Peyer's patch (tissue), 4 donors: ENCODE data around the gene DENND4C. TPM values are rescaled to one million over a fixed set of nuclear protein-coding genes. Genes with fewer than 3 reads are reported as not detected.
"Not testable (repeated sequence)": the region's sequence is repeated elsewhere in the genome, so short reads cannot be mapped to it uniquely, and the experiment has no call there.

Source experiments
- DNase-seq, 3 donors: peaks; one replicate each; pipeline ENCODE4 v3.0.0-alpha.2; 2017 to 2019
- H3K27ac ChIP-seq, 4 donors: fragments of 200-600 bp; sonication (generic); one replicate each; pipeline ENCODE4 v1.5.1; 2016 to 2019
- H3K27me3 ChIP-seq, 2 donors: fragments of 200-600 bp; sonication (generic); one replicate each; pipeline ENCODE4 v1.5.1; 2019
- H3K36me3 ChIP-seq, 3 donors: fragments of 200-600 bp; sonication (generic); one replicate each; pipeline ENCODE4 v1.5.1; 2016 to 2019
- H3K4me1 ChIP-seq, 4 donors: fragments of 200-600 bp; sonication (generic); one replicate each; pipeline ENCODE4 v1.5.1; 2016 to 2019
- H3K4me3 ChIP-seq, 4 donors: fragments of 200-600 bp; sonication (generic); 1 replicate in 3 of 4; 2 replicates in 1 of 4; pipeline ENCODE4 v1.5.1; 2016 to 2019; ENCODE audit warnings: mild to moderate bottlenecking in 1 of 4
- H3K9me3 ChIP-seq, 4 donors: fragments of 200-600 bp; sonication (generic); one replicate each; pipeline ENCODE4 v1.5.1; 2016 to 2019; ENCODE audit warnings: mild to moderate bottlenecking in 1 of 4
- POLR2A ChIP-seq, 2 donors: fragments of 450-650 bp; IDR thresholded peaks; one replicate each; pipeline ENCODE4 v1.5.1; 2017; ENCODE audit warnings: antibody characterized with exemption in 2 of 2, mild to moderate bottlenecking in 2 of 2, moderate library complexity in 2 of 2
- total RNA-seq, 4 donors: library from RNA; depleted of rRNA; stranded (reverse); fragments of >200 nt; gene quantifications; one replicate each; pipeline ENCODE4 v1.1.0, GENCODE V29; 2016
- TF ChIP-seq, protein P1 (sequence below), 6 experiments: fragments of 450-650 bp in 4 of 6; fragments of 200-600 bp in 2 of 6; sonication (generic) in 1 of 6; IDR thresholded peaks; one replicate each; pipeline ENCODE4 v1.5.1; 2017 to 2019; ENCODE audit warnings: antibody characterized with exemption in 6 of 6, mild to moderate bottlenecking in 3 of 6, moderate library complexity in 1 of 6

DENND4C gene
- total RNA-seq, 4 donors from 2014 or later = 89.1 to 188 (median 154) TPM

DNA sequence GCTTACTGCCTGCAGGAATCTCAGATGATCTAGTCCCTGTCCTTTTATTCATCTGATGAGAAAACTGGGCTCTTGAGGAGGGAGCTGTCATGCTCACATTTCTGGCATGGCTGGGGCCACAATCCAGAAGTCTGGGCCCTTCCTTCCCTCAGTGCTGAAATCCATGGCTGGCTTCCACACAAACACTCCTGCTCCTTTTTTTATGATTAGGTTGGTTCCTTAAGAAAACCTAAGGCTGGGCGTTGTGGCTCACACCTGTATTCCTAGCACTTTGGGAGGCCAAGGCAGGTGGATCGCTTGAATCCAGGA, 179.7 kb downstream of the DENND4C start:
- TF ChIP-seq, protein P1, sequence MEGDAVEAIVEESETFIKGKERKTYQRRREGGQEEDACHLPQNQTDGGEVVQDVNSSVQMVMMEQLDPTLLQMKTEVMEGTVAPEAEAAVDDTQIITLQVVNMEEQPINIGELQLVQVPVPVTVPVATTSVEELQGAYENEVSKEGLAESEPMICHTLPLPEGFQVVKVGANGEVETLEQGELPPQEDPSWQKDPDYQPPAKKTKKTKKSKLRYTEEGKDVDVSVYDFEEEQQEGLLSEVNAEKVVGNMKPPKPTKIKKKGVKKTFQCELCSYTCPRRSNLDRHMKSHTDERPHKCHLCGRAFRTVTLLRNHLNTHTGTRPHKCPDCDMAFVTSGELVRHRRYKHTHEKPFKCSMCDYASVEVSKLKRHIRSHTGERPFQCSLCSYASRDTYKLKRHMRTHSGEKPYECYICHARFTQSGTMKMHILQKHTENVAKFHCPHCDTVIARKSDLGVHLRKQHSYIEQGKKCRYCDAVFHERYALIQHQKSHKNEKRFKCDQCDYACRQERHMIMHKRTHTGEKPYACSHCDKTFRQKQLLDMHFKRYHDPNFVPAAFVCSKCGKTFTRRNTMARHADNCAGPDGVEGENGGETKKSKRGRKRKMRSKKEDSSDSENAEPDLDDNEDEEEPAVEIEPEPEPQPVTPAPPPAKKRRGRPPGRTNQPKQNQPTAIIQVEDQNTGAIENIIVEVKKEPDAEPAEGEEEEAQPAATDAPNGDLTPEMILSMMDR (IDR thresholded peaks at IDR 0.05) = no peak
- DNase-seq = no peak
- Histone ChIP-seq H3K4me3 (peak overlapping the region in 2 of 4 donors; percentile 85 to 90), H3K4me1 (peaks cover 0 to 12% (median 0%) of the 10 kb centered on the region in 4 donors), H3K27ac (no peak overlapping the region), H3K36me3 (no peaks in the 10 kb centered on the region), H3K27me3 (no peaks in the 10 kb centered on the region), H3K9me3 (no peaks in the 10 kb centered on the region)

DNA sequence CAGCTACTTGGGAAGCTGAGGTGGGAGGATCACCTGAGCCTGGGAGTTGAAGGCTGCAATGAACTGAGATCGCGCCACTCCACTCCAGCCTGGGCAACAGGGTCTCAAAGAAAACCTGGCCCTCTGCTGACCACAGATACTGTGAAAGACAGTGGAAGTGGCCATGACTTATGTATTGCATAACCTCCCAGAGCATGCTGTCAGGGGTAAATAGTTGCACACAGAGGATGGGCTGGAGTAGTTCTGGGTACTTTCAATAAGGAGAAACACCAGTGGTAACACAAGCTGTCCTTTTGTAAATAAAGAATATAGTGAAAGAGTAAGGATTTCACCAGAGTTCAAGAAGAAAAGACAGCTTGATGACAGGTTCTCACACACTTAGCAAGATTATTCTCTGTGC, 180.1 kb downstream of the DENND4C start:
- peaks cover 0 to 12% (median 0%) of the 10 kb centered on the region in 4 donors for H3K4me1 ChIP-seq
- H3K4me3 ChIP-seq = no peak overlapping the region
- H3K36me3 ChIP-seq = no peaks in the 10 kb centered on the region
- H3K27me3 ChIP-seq = no peaks in the 10 kb centered on the region
- H3K27ac ChIP-seq = no peak overlapping the region
- DNase-seq = no peak
- H3K9me3 ChIP-seq = no peaks in the 10 kb centered on the region
- TF ChIP-seq, protein P1 (IDR thresholded peaks at IDR 0.05) = no peak
- no peak for TF ChIP-seq POLR2A (IDR thresholded peaks at IDR 0.05)

DNA sequence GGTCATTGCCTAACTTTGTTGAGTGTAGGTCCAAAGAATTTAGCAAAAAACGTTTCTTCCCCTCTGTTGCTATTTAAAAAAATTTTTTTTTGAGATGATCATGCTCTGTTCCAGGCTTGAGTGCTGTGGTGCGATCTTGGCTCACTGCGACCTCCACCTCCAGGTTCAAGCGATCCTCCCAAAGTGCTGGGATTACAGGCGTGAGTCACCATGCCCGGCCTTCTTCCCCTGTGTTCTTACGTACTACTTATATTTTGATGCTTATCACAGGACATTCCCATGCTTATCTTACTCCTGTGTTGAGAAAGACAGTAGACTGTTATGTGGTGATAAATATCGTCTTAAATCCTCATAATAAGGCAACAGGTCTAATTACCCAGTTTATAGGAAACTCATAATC, 180.8 kb downstream of the DENND4C start:
- H3K36me3 ChIP-seq = no peaks in the 10 kb centered on the region
- peaks cover 0 to 12% (median 0%) of the 10 kb centered on the region in 4 donors for H3K4me1 ChIP-seq
- no peaks in the 10 kb centered on the region for H3K27me3 ChIP-seq
- H3K9me3 ChIP-seq = no peaks in the 10 kb centered on the region
- no peak overlapping the region for H3K4me3 ChIP-seq
- DNase-seq = no peak
- no peak overlapping the region for H3K27ac ChIP-seq
- TF ChIP-seq, protein P1 (IDR thresholded peaks at IDR 0.05) = no peak
- no peak for TF ChIP-seq POLR2A (IDR thresholded peaks at IDR 0.05)

DNA sequence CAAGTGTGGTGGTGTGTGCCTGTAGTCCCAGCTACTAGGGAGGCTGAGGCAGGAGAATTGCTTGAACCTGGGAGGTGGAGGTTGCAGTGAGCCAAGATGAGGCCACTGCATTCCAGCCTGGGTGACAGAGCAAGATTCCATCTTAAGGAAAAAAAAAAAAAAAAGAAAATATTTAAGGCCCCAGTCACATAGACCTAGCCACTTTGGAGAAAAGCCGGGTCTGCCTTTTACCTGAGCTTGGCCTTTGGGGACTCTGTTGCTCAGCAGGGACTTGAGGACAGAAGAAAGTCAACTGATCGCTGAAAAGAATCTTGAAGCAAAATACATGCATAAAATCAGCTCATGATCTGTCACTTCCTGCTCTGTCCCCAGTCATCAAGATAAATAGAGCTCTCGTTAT, 183.0 kb downstream of the DENND4C start:
- not testable (repeated sequence) for H3K27ac ChIP-seq, DNase-seq, H3K9me3 ChIP-seq, H3K36me3 ChIP-seq, H3K4me3 ChIP-seq, H3K27me3 ChIP-seq
- H3K4me1 ChIP-seq = peaks cover 0 to 12% (median 0%) of the 10 kb centered on the region in 4 donors

DNA sequence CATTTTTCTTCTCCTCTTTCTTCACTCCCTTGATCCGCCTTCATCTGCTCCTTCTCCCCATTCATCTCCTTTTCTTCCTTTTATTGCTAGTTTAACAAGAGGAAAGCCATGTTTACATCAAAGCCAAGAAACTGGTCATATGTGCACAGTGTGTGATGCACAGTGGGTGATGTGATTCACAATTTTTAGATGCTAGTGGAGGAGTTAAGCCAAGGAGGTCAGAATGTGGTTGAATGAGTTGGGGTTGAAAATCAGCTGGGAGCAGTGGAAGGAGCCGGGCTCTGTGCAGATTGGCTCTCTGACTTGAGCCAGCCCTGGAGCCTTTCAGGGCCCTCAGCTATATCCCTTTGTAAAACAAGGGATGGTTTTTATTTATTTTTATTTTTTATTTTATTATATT, 185.7 kb downstream of the DENND4C start:
- no peak for TF ChIP-seq POLR2A (IDR thresholded peaks at IDR 0.05)
- TF ChIP-seq, protein P1 (IDR thresholded peaks at IDR 0.05) = no peak
- Histone ChIP-seq H3K36me3 (no peaks in the 10 kb centered on the region), H3K9me3 (no peaks in the 10 kb centered on the region), H3K27ac (no peak overlapping the region), H3K4me1 (no peaks in the 10 kb centered on the region), H3K27me3 (no peaks in the 10 kb centered on the region), H3K4me3 (no peak overlapping the region)
- DNase-seq = no peak

DNA sequence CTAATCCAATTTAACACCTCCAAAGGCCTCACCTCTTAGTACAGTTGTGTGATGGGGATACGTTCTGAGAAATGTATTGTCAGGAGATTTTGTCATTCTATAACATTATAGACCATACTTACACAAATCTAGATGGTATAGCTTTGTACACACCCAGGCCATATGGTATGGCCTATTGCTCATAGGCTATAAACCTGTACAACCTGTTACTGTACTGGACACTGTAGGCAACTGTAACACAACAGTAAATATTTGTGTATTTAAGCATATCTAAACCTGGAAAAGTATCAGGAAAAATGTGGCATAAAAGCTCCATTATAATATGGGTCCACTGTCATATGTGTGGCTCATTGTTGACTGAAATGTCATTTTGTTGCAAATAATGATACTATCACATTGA, 190.4 kb downstream of the DENND4C start:
- DNase-seq = no peak
- Histone ChIP-seq H3K36me3 (no peaks in the 10 kb centered on the region), H3K4me1 (no peaks in the 10 kb centered on the region), H3K9me3 (no peaks in the 10 kb centered on the region), H3K27me3 (no peaks in the 10 kb centered on the region), H3K27ac (no peak overlapping the region), H3K4me3 (no peak overlapping the region)
- no peak for TF ChIP-seq POLR2A (IDR thresholded peaks at IDR 0.05)
- TF ChIP-seq, protein P1 (IDR thresholded peaks at IDR 0.05) = no peak

Other genes with a start within 250 kb of the DENND4C start
- not detected for gene SAXO1, start 197.5 kb upstream of the DENND4C start, total RNA-seq
- 10 to 100 TPM; 20.6 to 35.3 (median 28.7) TPM for gene RRAGA, start 181.3 kb upstream of the DENND4C start, total RNA-seq
- 10 to 100 TPM in 1 of 4 donors, 1 to 10 TPM in 3; 5.9 to 31.4 (median 7.3) TPM for gene HAUS6, start 127.8 kb upstream of the DENND4C start, total RNA-seq
- 100 to 1,000 TPM; 138 to 640 (median 223) TPM for gene PLIN2, start 103.2 kb upstream of the DENND4C start, total RNA-seq
- gene RPS6, start 149.5 kb downstream of the DENND4C start, total RNA-seq = 1,000 to 10,000 TPM in 1 of 4 donors, 100 to 1,000 TPM in 3; 547 to 1,432 (median 812) TPM
- 1 to 10 TPM; 3.5 to 4.2 (median 4.0) TPM for gene ACER2, start 178.3 kb downstream of the DENND4C start, total RNA-seq